Progenitor cell of endocrine pancreas (in vitro differentiated cells): ENCODE data around the gene OR2D3. TPM values are rescaled to one million over a fixed set of nuclear protein-coding genes. Genes with fewer than 3 reads are reported as not detected.
"Not testable (repeated sequence)": the region's sequence is repeated elsewhere in the genome, so short reads cannot be mapped to it uniquely, and the experiment has no call there.

Source experiments
- DNase-seq: peaks from one replicate; pipeline ENCODE4 v3.0.0; 2021; ENCODE audit warnings: low spot score; ENCODE audit not compliant: unreplicated experiment
- H3K27ac Mint-ChIP-seq: 2 replicates; pipeline ENCODE4 v1.8.0; 2021; ENCODE audit warnings: mild to moderate bottlenecking, moderate library complexity, mixed read lengths
- H3K27me3 Mint-ChIP-seq: 2 replicates; pipeline ENCODE4 v1.8.0; 2021; ENCODE audit warnings: mixed read lengths
- H3K36me3 Mint-ChIP-seq: 2 replicates; pipeline ENCODE4 v1.8.0; 2022; ENCODE audit warnings: mixed read lengths; ENCODE audit not compliant: insufficient read depth
- H3K4me1 Mint-ChIP-seq: 2 replicates; pipeline ENCODE4 v1.8.0; 2021; ENCODE audit warnings: low read depth, mixed read lengths
- H3K4me3 Mint-ChIP-seq: 2 replicates; pipeline ENCODE4 v1.8.0; 2021; ENCODE audit warnings: low read depth, mild to moderate bottlenecking, moderate library complexity, mixed read lengths
- H3K9me3 Mint-ChIP-seq: 2 replicates; pipeline ENCODE4 v1.8.0; 2021; ENCODE audit warnings: low read depth, mixed read lengths
- CTCF ChIP-seq: fragments of 200-600 bp; sonication (generic); IDR thresholded peaks from one replicate; pipeline ENCODE4 v1.5.0; 2021; ENCODE audit warnings: antibody characterized with exemption, mild to moderate bottlenecking; ENCODE audit not compliant: unreplicated experiment
- total RNA-seq: library from RNA; stranded (reverse); gene quantifications from 2 replicates; pipeline ENCODE4 v1.2.1, GENCODE V29; 2021

The OR2D3 gene
- total RNA-seq, 1 donor from 2014 or later: not detected

GRCh38 chr11:6928916-6929315, 8.1 kb downstream of the OR2D3 start:
- Mint-ChIP-seq H3K9me3 (no peaks in the 10 kb centered on the region), H3K36me3 (peaks cover 2% of the 10 kb centered on the region), H3K27me3 (no peaks in the 10 kb centered on the region), H3K4me1 (peaks cover 7% of the 10 kb centered on the region), H3K27ac (no peak overlapping the region), H3K4me3 (no peak overlapping the region)
- TF ChIP-seq CTCF: no peak
- no peak for DNase-seq

GRCh38 chr11:6931146-6931713, 10.4 kb downstream of the OR2D3 start:
- H3K4me1 Mint-ChIP-seq: peaks cover 7% of the 10 kb centered on the region

GRCh38 chr11:6932145-6932544, 11.3 kb downstream of the OR2D3 start:
- H3K27ac Mint-ChIP-seq: no peak overlapping the region
- no peak for DNase-seq
- H3K36me3 Mint-ChIP-seq: peaks cover 3% of the 10 kb centered on the region
- no peaks in the 10 kb centered on the region for H3K27me3 Mint-ChIP-seq
- TF ChIP-seq CTCF: no peak
- H3K4me1 Mint-ChIP-seq: peaks cover 6% of the 10 kb centered on the region
- H3K9me3 Mint-ChIP-seq: no peaks in the 10 kb centered on the region
- H3K4me3 Mint-ChIP-seq: no peak overlapping the region

More at GRCh38 chr11:6931146-6931713, 10.4 kb downstream of the OR2D3 start:
- Mint-ChIP-seq H3K4me3 (no peak overlapping the region), H3K9me3 (no peaks in the 10 kb centered on the region), H3K27me3 (no peaks in the 10 kb centered on the region), H3K27ac (no peak overlapping the region), H3K36me3 (peaks cover 3% of the 10 kb centered on the region)
- DNase-seq: no peak
- no peak for TF ChIP-seq CTCF

GRCh38 chr11:6941970-6942369, 21.2 kb downstream of the OR2D3 start:
- no peak for TF ChIP-seq CTCF
- Mint-ChIP-seq H3K27me3 (no peaks in the 10 kb centered on the region), H3K27ac (no peak overlapping the region), H3K9me3 (no peaks in the 10 kb centered on the region), H3K36me3 (peaks cover 4% of the 10 kb centered on the region), H3K4me1 (no peaks in the 10 kb centered on the region), H3K4me3 (no peak overlapping the region)
- no peak for DNase-seq

GRCh38 chr11:6943131-6943530, 22.3 kb downstream of the OR2D3 start:
- TF ChIP-seq CTCF: no peak
- Mint-ChIP-seq H3K4me1 (no peaks in the 10 kb centered on the region), H3K9me3 (no peaks in the 10 kb centered on the region), H3K36me3 (peaks cover 3% of the 10 kb centered on the region), H3K27ac (no peak overlapping the region), H3K27me3 (no peaks in the 10 kb centered on the region), H3K4me3 (no peak overlapping the region)
- DNase-seq: no peak

- not testable (repeated sequence) for DNase-seq, H3K4me3 Mint-ChIP-seq, H3K4me1 Mint-ChIP-seq, H3K27me3 Mint-ChIP-seq, H3K27ac Mint-ChIP-seq
- Mint-ChIP-seq H3K9me3 (peaks cover 12% of the 10 kb centered on the region), H3K36me3 (peaks cover 21% of the 10 kb centered on the region)
Measured at GRCh38 chr11:6954248-6954647, 33.4 kb downstream of the OR2D3 start.
